Measurements from ENCODE around the gene KRTAP10-5. TPM values are rescaled to one million over a fixed set of nuclear protein-coding genes. Genes with fewer than 3 reads are reported as not detected.

Gene KRTAP10-5
- total RNA-seq, 1 experiment from 2014 or later = not detected

- TF ChIP-seq REST (IDR thresholded peaks at IDR 0.05; ENCODE audit: low read depth) = no peak
Observed at GRCh38 chr21:44568667-44569556, 11.5 kb downstream of the KRTAP10-5 start (continued).

- Histone ChIP-seq H3K4me1 (ENCODE audit: control insufficient read depth in 1 of 2, insufficient read depth in 2 of 2, low read length in 2 of 2) (no peaks in the 10 kb centered on the region), H3K9me2 (ENCODE audit: insufficient read depth) (no peaks in the 10 kb centered on the region), H2AFZ (ENCODE audit: low read depth, low read length, poor library complexity, severe bottlenecking) (no peak overlapping the region), H3K9me3 (ENCODE audit: control insufficient read depth in 1 of 2, insufficient read depth in 1 of 2, low read depth in 1 of 2, low read length in 2 of 2) (no peaks in the 10 kb centered on the region), H3K4me3 (replicated peaks in 1 of 2; ENCODE audit: low read depth in 1 of 2, low read length in 2 of 2) (no peak overlapping the region), H3K27ac (ENCODE audit: low read depth, low read length) (no peak overlapping the region), H3K36me3 (ENCODE audit: control insufficient read depth in 1 of 2, insufficient read depth in 2 of 2, low read length in 2 of 2) (no peaks in the 10 kb centered on the region), H3K9ac (ENCODE audit: low read length) (no peak overlapping the region), H3K27me3 (ENCODE audit: insufficient read depth, low read length) (peaks cover 6% of the 10 kb centered on the region), H3K4me2 (ENCODE audit: low read length) (no peak overlapping the region), H4K20me1 (ENCODE audit: insufficient read depth) (no peaks in the 10 kb centered on the region), H3K79me2 (ENCODE audit: insufficient read depth, low read length) (no peaks in the 10 kb centered on the region)
- DNase-seq (ENCODE audit: low read depth, low spot score) = no peak
- no TSS peak for BruUV-seq (replicated peaks)
- POLR2A ChIA-PET = no interaction called here
- intact Hi-C loops (cut with micrococcal nuclease) = loop anchor here (10.0 kb wide), 1 partner anchor 107 kb away; no protein-coding TSS in a partner anchor
- CTCF ChIA-PET = no interaction called here
- RAD21 ChIA-PET (ENCODE audit: low non-redundant PET in 1 of 2, low total read pairs in 2 of 2, uncharacterized antibody in 2 of 2, unreplicated experiment in 2 of 2) = no interaction called here
- no peak for ATAC-seq
- TF ChIP-seq SP1 (IDR thresholded peaks at IDR 0.05; ENCODE audit: low read depth) (no peak), CBX3 (IDR thresholded peaks at IDR 0.05; ENCODE audit: low read depth) (no peak), ELF1 (IDR thresholded peaks at IDR 0.05; ENCODE audit: borderline replicate concordance, low read depth) (no peak), EZH2 (IDR thresholded peaks at IDR 0.05) (no peak), CEBPB (IDR thresholded peaks at IDR 0.05; ENCODE audit: low read depth) (no peak), ZBTB33 (IDR thresholded peaks at IDR 0.05; ENCODE audit: extremely low read depth, insufficient replicate concordance, low read length) (no peak), RAD21 (IDR thresholded peaks at IDR 0.05; ENCODE audit: low read depth) (no peak), CTCF (IDR thresholded peaks at IDR 0.05 in 2 of 3, conservative IDR thresholded peaks at IDR 0.05 in 1 of 3; ENCODE audit: borderline replicate concordance in 1 of 3, insufficient read depth in 1 of 3, low read depth in 2 of 3, low read length in 2 of 3) (no peak), SIN3A (IDR thresholded peaks at IDR 0.05; ENCODE audit: low read depth) (no peak), POLR2AphosphoS5 (IDR thresholded peaks at IDR 0.05; ENCODE audit: low read depth, low read length) (no peak), ZFX (IDR thresholded peaks at IDR 0.05) (no peak), MAX (IDR thresholded peaks at IDR 0.05) (no peak)
Observed at GRCh38 chr21:44568261-44568660, 12.1 kb downstream of the KRTAP10-5 start.
